ENCODE results near the gene BRINP1.

Gene BRINP1

DNA sequence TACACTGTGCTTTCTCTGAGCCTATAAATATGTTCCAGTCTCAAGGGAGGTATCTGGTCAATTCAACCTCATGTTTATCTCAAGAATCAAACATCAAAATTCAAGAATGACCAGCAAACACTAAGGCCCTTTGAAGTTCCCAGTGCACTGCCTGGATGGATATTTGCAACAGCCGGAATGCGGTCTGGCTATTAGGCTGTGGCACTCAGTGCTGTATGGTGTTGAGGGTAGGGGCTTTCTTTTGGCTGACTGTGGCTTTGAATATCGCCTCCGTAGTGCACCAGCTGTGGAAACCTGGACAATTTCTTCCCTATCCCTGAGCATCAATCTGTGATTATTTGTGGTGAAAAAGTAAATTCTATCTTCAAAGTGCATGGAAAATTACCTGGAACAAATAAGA lies 220.4 kb downstream of the BRINP1 start:
- TF ChIP-seq, protein P1, sequence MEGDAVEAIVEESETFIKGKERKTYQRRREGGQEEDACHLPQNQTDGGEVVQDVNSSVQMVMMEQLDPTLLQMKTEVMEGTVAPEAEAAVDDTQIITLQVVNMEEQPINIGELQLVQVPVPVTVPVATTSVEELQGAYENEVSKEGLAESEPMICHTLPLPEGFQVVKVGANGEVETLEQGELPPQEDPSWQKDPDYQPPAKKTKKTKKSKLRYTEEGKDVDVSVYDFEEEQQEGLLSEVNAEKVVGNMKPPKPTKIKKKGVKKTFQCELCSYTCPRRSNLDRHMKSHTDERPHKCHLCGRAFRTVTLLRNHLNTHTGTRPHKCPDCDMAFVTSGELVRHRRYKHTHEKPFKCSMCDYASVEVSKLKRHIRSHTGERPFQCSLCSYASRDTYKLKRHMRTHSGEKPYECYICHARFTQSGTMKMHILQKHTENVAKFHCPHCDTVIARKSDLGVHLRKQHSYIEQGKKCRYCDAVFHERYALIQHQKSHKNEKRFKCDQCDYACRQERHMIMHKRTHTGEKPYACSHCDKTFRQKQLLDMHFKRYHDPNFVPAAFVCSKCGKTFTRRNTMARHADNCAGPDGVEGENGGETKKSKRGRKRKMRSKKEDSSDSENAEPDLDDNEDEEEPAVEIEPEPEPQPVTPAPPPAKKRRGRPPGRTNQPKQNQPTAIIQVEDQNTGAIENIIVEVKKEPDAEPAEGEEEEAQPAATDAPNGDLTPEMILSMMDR (IDR thresholded peaks at IDR 0.05): no peak

DNA sequence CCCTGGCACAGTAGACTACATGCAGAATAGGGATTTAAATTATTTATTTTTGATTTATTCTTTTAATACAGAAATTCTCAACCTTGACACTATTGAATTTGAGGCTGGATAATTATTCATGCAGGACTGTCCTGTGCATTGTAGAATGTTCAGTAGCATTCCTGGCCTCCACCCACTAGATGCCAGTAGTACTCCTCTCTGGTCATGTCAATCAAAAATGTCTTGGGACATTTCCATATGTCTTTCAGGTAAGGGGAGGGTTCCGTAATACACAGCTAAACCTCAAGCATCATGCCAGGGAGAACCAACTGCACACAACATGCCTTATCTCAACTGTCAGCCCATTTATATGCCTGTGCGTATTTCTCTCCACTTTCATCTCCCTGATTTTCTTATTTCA lies 231.8 kb downstream of the BRINP1 start:
- TF ChIP-seq, protein P1 (IDR thresholded peaks at IDR 0.05): no peak

DNA sequence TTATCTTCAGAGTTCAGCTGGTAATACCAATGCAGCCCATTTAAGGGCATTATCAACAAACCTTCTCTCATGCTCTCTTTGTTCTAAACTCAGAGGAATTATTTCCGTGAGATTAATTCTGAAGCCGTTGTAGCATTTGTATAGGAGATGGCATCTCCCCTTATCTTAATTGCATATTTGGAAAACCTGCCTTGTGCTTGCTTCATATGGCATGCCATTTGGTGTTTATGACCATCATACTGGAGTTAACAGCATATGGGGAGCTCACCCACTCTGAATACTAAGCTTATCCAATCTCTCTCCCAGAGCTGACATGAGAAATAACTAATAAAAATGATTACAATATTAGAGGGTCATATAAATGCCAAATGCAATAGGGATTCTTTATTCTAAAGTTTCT lies 243.2 kb downstream of the BRINP1 start:
- TF ChIP-seq, protein P1 (IDR thresholded peaks at IDR 0.05): no peak

DNA sequence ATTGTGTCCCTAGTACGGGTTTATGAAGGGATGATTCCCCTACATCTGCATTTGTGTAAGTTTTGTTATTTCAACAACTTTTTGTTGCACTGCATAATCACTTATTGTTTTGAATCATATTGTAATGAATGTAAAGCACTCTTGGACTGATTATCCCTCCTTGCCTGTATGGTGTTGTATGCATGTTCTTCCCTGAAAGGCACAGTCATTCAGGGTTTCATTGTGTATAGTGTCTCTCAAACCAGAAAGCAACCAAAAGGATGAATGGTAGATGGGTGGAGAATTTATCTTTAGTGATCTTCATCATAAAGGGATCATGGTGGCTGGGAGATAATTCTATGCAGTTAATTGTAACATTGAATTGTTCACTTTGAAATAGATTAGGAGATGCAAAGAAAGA lies 247.3 kb downstream of the BRINP1 start:
- TF ChIP-seq, protein P1 (IDR thresholded peaks at IDR 0.05): no peak

DNA sequence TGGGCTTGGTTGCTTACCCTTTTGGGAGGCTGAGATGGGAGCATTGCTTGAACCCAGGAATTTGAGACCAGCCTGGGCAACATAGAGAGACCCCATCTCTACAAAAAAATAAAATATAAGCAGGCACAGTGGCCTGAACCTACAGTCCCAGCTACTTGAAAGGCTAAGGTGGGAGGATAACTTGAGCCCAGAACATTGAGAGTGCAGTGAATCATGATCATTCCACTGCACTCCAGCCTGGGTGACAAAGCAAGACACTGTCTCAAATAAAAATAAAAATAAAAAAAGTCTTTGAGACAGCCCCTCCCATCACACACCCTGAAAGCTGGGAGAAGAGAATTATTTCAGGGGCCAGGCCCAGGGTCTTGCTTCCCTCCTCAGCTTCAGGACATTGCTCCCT lies 251.8 kb downstream of the BRINP1 start:
- TF ChIP-seq, protein P1 (IDR thresholded peaks at IDR 0.05): no peak

Data from LNCAP (cell line).